WTC11 (cell line): ENCODE data around the gene CHRM1. TPM values are rescaled to one million over a fixed set of nuclear protein-coding genes. Genes with fewer than 3 reads are reported as not detected.

Experiments used
- ATAC-seq: fragments of 200-7000 bp; cut with Tn5 transposase; 2 replicates; pipeline ENCODE4 v1.10.0; 2021; ENCODE audit warnings: mild to moderate bottlenecking, moderate library complexity
- CTCF ChIA-PET: fragments of 300-600 bp; sonication (Branson Sonifier 250); formaldehyde crosslinking; loops from one replicate; lab custom pipeline; 2021; ENCODE audit warnings: antibody characterized with exemption; lab: Charles Lee
- POLR2A ChIA-PET: fragments of 350-600 bp; sonication (Branson Sonifier 250); formaldehyde crosslinking; loops from one replicate; lab custom pipeline; 2021; ENCODE audit warnings: antibody characterized with exemption; lab: Charles Lee
- DNase-seq: peaks from one replicate; pipeline ENCODE4 v3.0.0; 2021; ENCODE audit warnings: low spot score
- H3K27ac Mint-ChIP-seq: 2 replicates; pipeline ENCODE4 v1.8.0; 2021; ENCODE audit warnings: mixed read lengths
- H3K27me3 Mint-ChIP-seq: 2 replicates; pipeline ENCODE4 v1.8.0; 2021; ENCODE audit warnings: low read depth, mild to moderate bottlenecking, moderate library complexity, mixed read lengths
- H3K36me3 Mint-ChIP-seq: 2 replicates; pipeline ENCODE4 v1.8.0; 2021; ENCODE audit warnings: mixed read lengths
- H3K4me1 Mint-ChIP-seq: 2 replicates; pipeline ENCODE4 v1.8.0; 2022; ENCODE audit warnings: mixed read lengths
- H3K4me3 Mint-ChIP-seq: 2 replicates; pipeline ENCODE4 v1.8.0; 2021; ENCODE audit warnings: mild to moderate bottlenecking, moderate library complexity, mixed read lengths
- H3K9me3 Mint-ChIP-seq: 2 replicates; pipeline ENCODE4 v1.8.0; 2021; ENCODE audit warnings: mixed read lengths
- ATF1 ChIP-seq: sonication (generic); formaldehyde crosslinking; IDR thresholded peaks from 2 replicates; pipeline ENCODE4 v1.8.1; 2023; ENCODE audit warnings: mild to moderate bottlenecking, moderate library complexity, missing genetic modification reagents
- FOXP1 ChIP-seq: sonication (generic); formaldehyde crosslinking; IDR thresholded peaks from 2 replicates; pipeline ENCODE4 v1.8.0; 2022; ENCODE audit warnings: missing genetic modification reagents, mild to moderate bottlenecking, moderate library complexity, borderline replicate concordance
- GRHL2 ChIP-seq: fragments of 250-450 bp; sonication (Bioruptor Pico); IDR thresholded peaks from 2 replicates; pipeline ENCODE4 v1.8.0; 2022; ENCODE audit warnings: mild to moderate bottlenecking, moderate library complexity; ENCODE audit not compliant: insufficient replicate concordance, severe bottlenecking
- KAT7 ChIP-seq: sonication (generic); formaldehyde crosslinking; IDR thresholded peaks from 2 replicates; pipeline ENCODE4 v1.8.1; 2023; ENCODE audit warnings: missing genetic modification reagents, mild to moderate bottlenecking, borderline replicate concordance
- NFE2L1 ChIP-seq: sonication (generic); formaldehyde crosslinking; IDR thresholded peaks from 2 replicates; pipeline ENCODE4 v1.8.1; 2023; ENCODE audit warnings: missing genetic modification reagents
- NFYB ChIP-seq: sonication (generic); formaldehyde crosslinking; conservative IDR thresholded peaks from 2 replicates; pipeline ENCODE4 v1.8.0; 2022; ENCODE audit warnings: low read depth, missing genetic modification reagents
- NR1H2 ChIP-seq: sonication (generic); formaldehyde crosslinking; IDR thresholded peaks from 2 replicates; pipeline ENCODE4 v1.9.0; 2021; ENCODE audit warnings: mild to moderate bottlenecking, moderate library complexity, missing genetic modification reagents
- SP1 ChIP-seq: sonication (generic); formaldehyde crosslinking; conservative IDR thresholded peaks from 2 replicates; pipeline ENCODE4 v1.8.1; 2022; ENCODE audit warnings: missing genetic modification reagents
- TEAD4 ChIP-seq: sonication (generic); formaldehyde crosslinking; IDR thresholded peaks from 2 replicates; pipeline ENCODE4 v1.8.0; 2022; ENCODE audit warnings: mild to moderate bottlenecking, missing genetic modification reagents
- ZBTB21 ChIP-seq: sonication (generic); formaldehyde crosslinking; IDR thresholded peaks from 2 replicates; pipeline ENCODE4 v1.8.1; 2023; ENCODE audit warnings: mild to moderate bottlenecking, missing genetic modification reagents, borderline replicate concordance
- ZMAT4 ChIP-seq: fragments of 250-450 bp; sonication (Bioruptor Pico); IDR thresholded peaks from 2 replicates; pipeline ENCODE4 v1.9.0; 2021; ENCODE audit warnings: mild to moderate bottlenecking
- ZNF138 ChIP-seq: sonication (generic); formaldehyde crosslinking; conservative IDR thresholded peaks from 2 replicates; pipeline ENCODE4 v1.8.1; 2022; ENCODE audit warnings: mild to moderate bottlenecking, moderate library complexity, missing genetic modification reagents
- ZNF219 ChIP-seq: sonication (generic); formaldehyde crosslinking; IDR thresholded peaks from 2 replicates; pipeline ENCODE4 v1.8.0; 2023; ENCODE audit warnings: missing genetic modification reagents, mild to moderate bottlenecking, borderline replicate concordance
- ZNF281 ChIP-seq: sonication (generic); formaldehyde crosslinking; IDR thresholded peaks from 2 replicates; pipeline ENCODE4 v1.8.0; 2023; ENCODE audit warnings: mild to moderate bottlenecking, missing genetic modification reagents
- ZNF396 ChIP-seq: fragments of 250-450 bp; sonication (Bioruptor Pico); IDR thresholded peaks from 2 replicates; pipeline ENCODE4 v1.8.0; 2021; ENCODE audit warnings: mild to moderate bottlenecking, moderate library complexity, borderline replicate concordance
- ZNF512 ChIP-seq: sonication (generic); formaldehyde crosslinking; IDR thresholded peaks from 2 replicates; pipeline ENCODE4 v1.8.1; 2022; ENCODE audit warnings: missing genetic modification reagents, borderline replicate concordance
- ZNF671 ChIP-seq: fragments of 250-450 bp; sonication (Bioruptor Pico); IDR thresholded peaks from 2 replicates; pipeline ENCODE4 v1.8.0; 2021; ENCODE audit warnings: mild to moderate bottlenecking
- ZSCAN18 ChIP-seq: fragments of 250-450 bp; sonication (Bioruptor Pico); IDR thresholded peaks from 2 replicates; pipeline ENCODE4 v2.1.2; 2022; ENCODE audit warnings: mild to moderate bottlenecking, moderate library complexity
- total RNA-seq: library from RNA; stranded (reverse); gene quantifications from 3 replicates; pipeline ENCODE4 v1.2.3, GENCODE V29; 2021
- TF ChIP-seq, protein P1 (sequence below): sonication (generic); formaldehyde crosslinking; IDR thresholded peaks from 2 replicates; pipeline ENCODE4 v1.8.1; 2022; ENCODE audit warnings: mild to moderate bottlenecking, moderate library complexity, missing genetic modification reagents
- TF ChIP-seq, protein P2 (sequence below): sonication (generic); formaldehyde crosslinking; IDR thresholded peaks from 2 replicates; pipeline ENCODE4 v1.8.1; 2023; ENCODE audit warnings: mild to moderate bottlenecking, missing genetic modification reagents, moderate library complexity
- TF ChIP-seq, protein P3 (sequence below): sonication (generic); formaldehyde crosslinking; IDR thresholded peaks from 2 replicates; pipeline ENCODE4 v1.8.0; 2023; ENCODE audit warnings: missing genetic modification reagents, mild to moderate bottlenecking, borderline replicate concordance
- TF ChIP-seq, protein P4 (sequence below): sonication (generic); formaldehyde crosslinking; conservative IDR thresholded peaks from 2 replicates; pipeline ENCODE4 v1.8.1; 2022; ENCODE audit warnings: mild to moderate bottlenecking, missing genetic modification reagents

Gene CHRM1
- total RNA-seq, 1 experiment from 2014 or later, result not detected

- Mint-ChIP-seq H3K4me1 (peaks cover 14% of the 10 kb centered on the region), H3K4me3 (no peak overlapping the region), H3K36me3 (0 out of 2 replicates have a peak, but pooled peaks cover 2% of the 10 kb centered on the region), H3K27ac (no peak overlapping the region), H3K27me3 (peaks cover 9% of the 10 kb centered on the region), H3K9me3 (peaks cover 6% of the 10 kb centered on the region)
- ATAC-seq, result no peak
- POLR2A ChIA-PET, result no interaction called here
- TF ChIP-seq, protein P1, sequence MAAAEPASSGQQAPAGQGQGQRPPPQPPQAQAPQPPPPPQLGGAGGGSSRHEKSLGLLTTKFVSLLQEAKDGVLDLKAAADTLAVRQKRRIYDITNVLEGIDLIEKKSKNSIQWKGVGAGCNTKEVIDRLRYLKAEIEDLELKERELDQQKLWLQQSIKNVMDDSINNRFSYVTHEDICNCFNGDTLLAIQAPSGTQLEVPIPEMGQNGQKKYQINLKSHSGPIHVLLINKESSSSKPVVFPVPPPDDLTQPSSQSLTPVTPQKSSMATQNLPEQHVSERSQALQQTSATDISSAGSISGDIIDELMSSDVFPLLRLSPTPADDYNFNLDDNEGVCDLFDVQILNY, result no peak
- TF ChIP-seq ZNF671 (CRISPR knock-in tag) (no peak), ZBTB21 (no peak), SP1 (CRISPR knock-in tag) (no peak), NFE2L1 (no peak), NFYB (no peak), FOXP1 (CRISPR knock-in tag) (no peak), ZNF396 (CRISPR knock-in tag) (no peak), NR1H2 (CRISPR knock-in tag) (no peak), KAT7 (CRISPR knock-in tag) (no peak), ZSCAN18 (CRISPR knock-in tag) (no peak), GRHL2 (CRISPR knock-in tag) (no peak)
- TF ChIP-seq, protein P2, sequence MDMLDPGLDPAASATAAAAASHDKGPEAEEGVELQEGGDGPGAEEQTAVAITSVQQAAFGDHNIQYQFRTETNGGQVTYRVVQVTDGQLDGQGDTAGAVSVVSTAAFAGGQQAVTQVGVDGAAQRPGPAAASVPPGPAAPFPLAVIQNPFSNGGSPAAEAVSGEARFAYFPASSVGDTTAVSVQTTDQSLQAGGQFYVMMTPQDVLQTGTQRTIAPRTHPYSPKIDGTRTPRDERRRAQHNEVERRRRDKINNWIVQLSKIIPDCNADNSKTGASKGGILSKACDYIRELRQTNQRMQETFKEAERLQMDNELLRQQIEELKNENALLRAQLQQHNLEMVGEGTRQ, result no peak
- CTCF ChIA-PET, result interaction anchor here (0.6 to 11.0 kb wide), 3 partner anchors 74 to 760 kb away, joined by 3 to 535 read pairs (median 302); no protein-coding TSS in a partner anchor
- no peak for DNase-seq
These were observed 18.2 kb downstream of the CHRM1 start for GRCh38 chr11:62902932-62903331.

DNA sequence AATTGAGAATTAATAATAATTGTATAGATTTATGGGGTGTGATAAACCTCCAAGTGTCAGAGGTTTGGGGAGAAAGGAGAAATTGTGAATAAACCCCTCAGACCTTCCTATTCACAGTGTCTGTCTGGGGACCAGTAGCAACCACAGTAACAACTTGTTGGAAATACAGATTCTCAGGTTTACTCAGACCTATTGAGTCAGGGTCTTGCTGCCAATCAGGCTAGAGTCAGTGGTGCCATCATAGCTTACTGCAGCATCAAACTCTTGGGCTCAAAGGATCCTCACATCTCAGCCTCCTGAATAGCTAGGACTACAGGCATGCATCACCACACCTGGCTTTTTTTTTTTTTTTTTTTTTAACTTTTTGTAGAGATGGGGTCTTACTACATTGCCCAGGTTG is 23.1 kb downstream of the CHRM1 start:
- DNase-seq, result no peak
- no peak for ATAC-seq
- CTCF ChIA-PET, result interaction anchor here (0.7 to 1.8 kb wide), 3 partner anchors 11 to 1415 kb away, joined by 3 to 5 read pairs (median 3); no protein-coding TSS in a partner anchor
- H3K27ac Mint-ChIP-seq, result no peak overlapping the region
- H3K27me3 Mint-ChIP-seq, result no peaks in the 10 kb centered on the region; the same call in none of the 2 replicates
- no peaks in the 10 kb centered on the region for H3K9me3 Mint-ChIP-seq
- no peaks in the 10 kb centered on the region for H3K36me3 Mint-ChIP-seq
- no peak overlapping the region for H3K4me3 Mint-ChIP-seq
- H3K4me1 Mint-ChIP-seq, result peaks cover 15% of the 10 kb centered on the region
- POLR2A ChIA-PET, result interaction anchor here (0.6 to 1.6 kb wide), 3 partner anchors 8 to 78 kb away, joined by 3 to 4 read pairs (median 4); no protein-coding TSS in a partner anchor
- TF ChIP-seq ZMAT4 (no peak), ZNF138 (no peak), ZNF281 (no peak), ZNF219 (CRISPR knock-in tag) (no peak), TEAD4 (CRISPR knock-in tag) (no peak), ATF1 (no peak), ZNF512 (CRISPR knock-in tag) (no peak)
- TF ChIP-seq, protein P3, sequence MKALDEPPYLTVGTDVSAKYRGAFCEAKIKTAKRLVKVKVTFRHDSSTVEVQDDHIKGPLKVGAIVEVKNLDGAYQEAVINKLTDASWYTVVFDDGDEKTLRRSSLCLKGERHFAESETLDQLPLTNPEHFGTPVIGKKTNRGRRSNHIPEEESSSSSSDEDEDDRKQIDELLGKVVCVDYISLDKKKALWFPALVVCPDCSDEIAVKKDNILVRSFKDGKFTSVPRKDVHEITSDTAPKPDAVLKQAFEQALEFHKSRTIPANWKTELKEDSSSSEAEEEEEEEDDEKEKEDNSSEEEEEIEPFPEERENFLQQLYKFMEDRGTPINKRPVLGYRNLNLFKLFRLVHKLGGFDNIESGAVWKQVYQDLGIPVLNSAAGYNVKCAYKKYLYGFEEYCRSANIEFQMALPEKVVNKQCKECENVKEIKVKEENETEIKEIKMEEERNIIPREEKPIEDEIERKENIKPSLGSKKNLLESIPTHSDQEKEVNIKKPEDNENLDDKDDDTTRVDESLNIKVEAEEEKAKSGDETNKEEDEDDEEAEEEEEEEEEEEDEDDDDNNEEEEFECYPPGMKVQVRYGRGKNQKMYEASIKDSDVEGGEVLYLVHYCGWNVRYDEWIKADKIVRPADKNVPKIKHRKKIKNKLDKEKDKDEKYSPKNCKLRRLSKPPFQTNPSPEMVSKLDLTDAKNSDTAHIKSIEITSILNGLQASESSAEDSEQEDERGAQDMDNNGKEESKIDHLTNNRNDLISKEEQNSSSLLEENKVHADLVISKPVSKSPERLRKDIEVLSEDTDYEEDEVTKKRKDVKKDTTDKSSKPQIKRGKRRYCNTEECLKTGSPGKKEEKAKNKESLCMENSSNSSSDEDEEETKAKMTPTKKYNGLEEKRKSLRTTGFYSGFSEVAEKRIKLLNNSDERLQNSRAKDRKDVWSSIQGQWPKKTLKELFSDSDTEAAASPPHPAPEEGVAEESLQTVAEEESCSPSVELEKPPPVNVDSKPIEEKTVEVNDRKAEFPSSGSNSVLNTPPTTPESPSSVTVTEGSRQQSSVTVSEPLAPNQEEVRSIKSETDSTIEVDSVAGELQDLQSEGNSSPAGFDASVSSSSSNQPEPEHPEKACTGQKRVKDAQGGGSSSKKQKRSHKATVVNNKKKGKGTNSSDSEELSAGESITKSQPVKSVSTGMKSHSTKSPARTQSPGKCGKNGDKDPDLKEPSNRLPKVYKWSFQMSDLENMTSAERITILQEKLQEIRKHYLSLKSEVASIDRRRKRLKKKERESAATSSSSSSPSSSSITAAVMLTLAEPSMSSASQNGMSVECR (CRISPR knock-in tag), result no peak
- TF ChIP-seq, protein P4, sequence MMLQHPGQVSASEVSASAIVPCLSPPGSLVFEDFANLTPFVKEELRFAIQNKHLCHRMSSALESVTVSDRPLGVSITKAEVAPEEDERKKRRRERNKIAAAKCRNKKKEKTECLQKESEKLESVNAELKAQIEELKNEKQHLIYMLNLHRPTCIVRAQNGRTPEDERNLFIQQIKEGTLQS (CRISPR knock-in tag), result no peak
- TF ChIP-seq, protein P2, result no peak
